Stimulated activated CD4-positive, alpha-beta T cell treated with anti-CD3 and anti-CD28 coated beads, Interleukin-4, amount 100 ng/mL, for 4 hours (primary cell): ENCODE measurements around the gene FANCL.
"Not testable (repeated sequence)": the region's sequence is repeated elsewhere in the genome, so short reads cannot be mapped to it uniquely, and the experiment has no call there.

Experiments
- DNase-seq, 2 experiments: peaks; one replicate each; pipeline ENCODE4 v3.0.0-alpha.2; 2020

The FANCL gene

GRCh38 chr2:58204195-58204959, 36.7 kb downstream of the FANCL start:
- no peak for DNase-seq

- no peak for DNase-seq
Observed at GRCh38 chr2:58203018-58203417, 38.1 kb downstream of the FANCL start.

- DNase-seq: no peak
Observed at GRCh38 chr2:58202404-58202803, 38.7 kb downstream of the FANCL start.

GRCh38 chr2:58197894-58198293, 43.2 kb downstream of the FANCL start:
- DNase-seq: no peak

GRCh38 chr2:58195662-58196061, 45.5 kb downstream of the FANCL start:
- DNase-seq: no peak

GRCh38 chr2:58194458-58194857, 46.7 kb downstream of the FANCL start:
- DNase-seq: no peak

- not testable (repeated sequence) for DNase-seq
Observed at GRCh38 chr2:58187022-58187421, 54.1 kb downstream of the FANCL start.

GRCh38 chr2:58186501-58186900, 54.6 kb downstream of the FANCL start:
- no peak for DNase-seq

- no peak for DNase-seq
Observed at GRCh38 chr2:58182527-58182926, 58.6 kb downstream of the FANCL start.

GRCh38 chr2:58180635-58181034, 60.5 kb downstream of the FANCL start:
- no peak for DNase-seq

GRCh38 chr2:58180175-58180574, 61.0 kb downstream of the FANCL start:
- DNase-seq: not testable (repeated sequence)

- DNase-seq: not testable (repeated sequence)
Observed at GRCh38 chr2:58177187-58177586, 63.9 kb downstream of the FANCL start.

GRCh38 chr2:58171831-58172230, 69.3 kb downstream of the FANCL start:
- DNase-seq: not testable (repeated sequence)

GRCh38 chr2:58170334-58170933, 70.7 kb downstream of the FANCL start:
- not testable (repeated sequence) for DNase-seq

- DNase-seq: not testable (repeated sequence)
Observed at GRCh38 chr2:58169845-58170244, 71.3 kb downstream of the FANCL start.

GRCh38 chr2:58168130-58168529, 73.0 kb downstream of the FANCL start:
- not testable (repeated sequence) for DNase-seq

- no peak for DNase-seq
Observed at GRCh38 chr2:58163913-58164312, 77.2 kb downstream of the FANCL start.

GRCh38 chr2:58158481-58158880, 82.6 kb downstream of the FANCL start:
- no peak for DNase-seq

- no peak for DNase-seq
Observed at GRCh38 chr2:58157754-58158153, 83.4 kb downstream of the FANCL start.

- no peak for DNase-seq
Observed at GRCh38 chr2:58156780-58157179, 84.3 kb downstream of the FANCL start.

- no peak for DNase-seq
Observed at GRCh38 chr2:58155160-58155778, 85.9 kb downstream of the FANCL start.

- DNase-seq: peak in 1 of 2 experiments; percentile 3
Observed at GRCh38 chr2:58146707-58147106, 94.4 kb downstream of the FANCL start.

GRCh38 chr2:58145769-58146168, 95.4 kb downstream of the FANCL start:
- not testable (repeated sequence) for DNase-seq

- DNase-seq: no peak
Observed at GRCh38 chr2:58140508-58141072, 100.5 kb downstream of the FANCL start.
